Measurements from ENCODE around the gene DEDD2.
"Not testable (repeated sequence)": the region's sequence is repeated elsewhere in the genome, so short reads cannot be mapped to it uniquely, and the experiment has no call there.

DEDD2 gene

GRCh38 chr19:42217520-42218437 lies at the start of gene DEDD2:
TSS of gene DEDD2 (minus strand) at chr19:42217677. CDS start at chr19:42217007, 670 bp downstream.
- peak; percentile 90 for FAIRE-seq
- DNase-seq (ENCODE audit: insufficient read length, low spot score) = peak; percentile 97

- DNase-seq (ENCODE audit: insufficient read length, low spot score); FAIRE-seq: not testable (repeated sequence)
Observed at GRCh38 chr19:42266928-42267603, 49.6 kb upstream of the DEDD2 start.

GRCh38 chr19:42266105-42266504 lies 48.6 kb upstream of the DEDD2 start:
- not testable (repeated sequence) for DNase-seq (ENCODE audit: insufficient read length, low spot score); FAIRE-seq

- DNase-seq (ENCODE audit: insufficient read length, low spot score) = no peak
- FAIRE-seq = no peak
Observed at GRCh38 chr19:42261763-42262162, 44.3 kb upstream of the DEDD2 start.

GRCh38 chr19:42257842-42258241 lies 40.4 kb upstream of the DEDD2 start:
- not testable (repeated sequence) for DNase-seq (ENCODE audit: insufficient read length, low spot score); FAIRE-seq

GRCh38 chr19:42255766-42256745 lies 38.6 kb upstream of the DEDD2 start:
- FAIRE-seq (no peak), DNase-seq (ENCODE audit: insufficient read length, low spot score) (no peak)

GRCh38 chr19:42254850-42255765 lies 37.6 kb upstream of the DEDD2 start, which contains the start of gene ERF:
TSS of gene ERF (minus strand) at chr19:42255128. CDS start at chr19:42254999, 129 bp downstream.
- DNase-seq (ENCODE audit: insufficient read length, low spot score) (peak; percentile 83), FAIRE-seq (peak; percentile 97)

- peak; percentile 72 for FAIRE-seq
- DNase-seq (ENCODE audit: insufficient read length, low spot score) = no peak
Observed at GRCh38 chr19:42254089-42254849, 36.8 kb upstream of the DEDD2 start.

- DNase-seq (ENCODE audit: insufficient read length, low spot score) (peak; percentile 53), FAIRE-seq (peak; percentile 60)
Observed at GRCh38 chr19:42253245-42254088, 36.0 kb upstream of the DEDD2 start.

GRCh38 chr19:42252365-42253244 lies 35.1 kb upstream of the DEDD2 start:
- FAIRE-seq = no peak
- no peak for DNase-seq (ENCODE audit: insufficient read length, low spot score)

GRCh38 chr19:42251572-42252358 lies 34.3 kb upstream of the DEDD2 start:
- FAIRE-seq (no peak), DNase-seq (ENCODE audit: insufficient read length, low spot score) (no peak)

- FAIRE-seq = no peak
- DNase-seq (ENCODE audit: insufficient read length, low spot score) = no peak
Observed at GRCh38 chr19:42250666-42251531, 33.4 kb upstream of the DEDD2 start.

GRCh38 chr19:42250183-42250665 lies 32.7 kb upstream of the DEDD2 start:
- DNase-seq (ENCODE audit: insufficient read length, low spot score) (no peak), FAIRE-seq (no peak)

GRCh38 chr19:42249769-42250168 lies 32.3 kb upstream of the DEDD2 start:
- DNase-seq (ENCODE audit: insufficient read length, low spot score) = no peak
- no peak for FAIRE-seq
